ENCODE measurements around the gene MACROD2.

- TF ChIP-seq CTCF (IDR thresholded peaks at IDR 0.05) (no peak), POLR2A (IDR thresholded peaks at IDR 0.05) (no peak)
Observed at GRCh38 chr20:14830899-14831298, 835.6 kb downstream of the MACROD2 start.
